Limb (tissue), 2 donors: Measurements from ENCODE around the gene ST8SIA4.
"Not testable (repeated sequence)": the region's sequence is repeated elsewhere in the genome, so short reads cannot be mapped to it uniquely, and the experiment has no call there.

Source experiments
- DNase-seq, 2 donors: peaks; one replicate each; pipeline ENCODE4 v3.0.0-alpha.2; 2016; ENCODE audit errors: extremely low spot score in 2 of 2

Gene ST8SIA4

DNA sequence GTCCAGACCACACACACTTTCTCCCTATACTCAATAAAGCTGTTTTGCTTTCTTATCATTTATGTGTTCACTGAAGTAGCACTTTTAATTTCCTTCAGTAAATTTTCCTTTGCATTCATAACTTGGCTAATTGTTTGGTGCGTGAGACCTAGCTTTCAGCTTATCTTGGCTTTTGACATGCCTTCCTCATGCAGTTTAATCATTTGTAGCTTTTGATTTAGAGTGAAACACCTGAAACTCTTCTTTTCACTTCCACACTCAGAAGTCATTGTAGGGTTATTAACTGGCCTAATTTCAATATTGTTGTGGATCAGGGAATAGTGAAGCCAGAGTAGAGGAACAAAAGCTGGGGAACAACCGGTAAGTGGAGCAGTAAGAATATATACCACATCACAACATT lies 114.7 kb downstream of the ST8SIA4 start:
- DNase-seq, result no peak

DNA sequence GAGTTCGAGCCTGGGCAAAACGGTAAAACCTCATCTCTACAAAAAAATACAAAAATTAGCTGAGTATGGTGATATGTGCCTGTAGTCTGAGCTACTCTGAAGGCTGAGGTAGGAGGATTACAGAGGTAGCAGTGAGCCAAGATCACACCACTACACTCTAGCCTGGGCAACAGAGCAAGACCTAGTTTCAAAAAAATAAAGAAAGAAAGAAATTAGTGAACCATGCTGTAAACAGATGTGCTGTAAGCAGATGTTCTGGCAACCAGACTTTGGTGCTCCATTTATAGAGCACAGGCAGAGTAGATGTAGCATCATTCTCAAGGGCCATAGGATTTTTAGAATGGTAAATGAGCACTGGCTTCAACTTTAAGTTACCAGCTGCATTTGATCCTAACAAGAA lies 115.4 kb downstream of the ST8SIA4 start:
- DNase-seq, result no peak

DNA sequence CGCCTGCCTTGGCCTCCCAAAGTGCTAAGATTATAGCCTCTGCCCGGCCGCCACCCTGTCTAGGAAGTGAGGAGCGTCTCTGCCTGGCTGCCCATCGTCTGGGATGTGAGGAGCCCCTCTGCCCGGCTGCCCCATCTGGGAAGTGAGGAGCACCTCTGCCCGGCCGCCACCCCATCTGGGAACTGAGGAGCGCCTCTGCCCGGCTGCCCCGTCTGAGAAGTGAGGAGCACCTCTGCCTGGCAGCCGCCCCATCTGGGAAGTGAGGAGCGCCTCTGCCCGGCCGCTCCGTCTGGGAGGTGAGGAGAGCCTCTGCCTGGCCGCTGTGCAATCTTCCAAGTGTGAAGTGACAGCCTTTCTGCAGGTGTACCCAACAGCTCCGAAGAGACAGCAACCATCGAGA lies 117.5 kb downstream of the ST8SIA4 start:
- DNase-seq, result not testable (repeated sequence)

DNA sequence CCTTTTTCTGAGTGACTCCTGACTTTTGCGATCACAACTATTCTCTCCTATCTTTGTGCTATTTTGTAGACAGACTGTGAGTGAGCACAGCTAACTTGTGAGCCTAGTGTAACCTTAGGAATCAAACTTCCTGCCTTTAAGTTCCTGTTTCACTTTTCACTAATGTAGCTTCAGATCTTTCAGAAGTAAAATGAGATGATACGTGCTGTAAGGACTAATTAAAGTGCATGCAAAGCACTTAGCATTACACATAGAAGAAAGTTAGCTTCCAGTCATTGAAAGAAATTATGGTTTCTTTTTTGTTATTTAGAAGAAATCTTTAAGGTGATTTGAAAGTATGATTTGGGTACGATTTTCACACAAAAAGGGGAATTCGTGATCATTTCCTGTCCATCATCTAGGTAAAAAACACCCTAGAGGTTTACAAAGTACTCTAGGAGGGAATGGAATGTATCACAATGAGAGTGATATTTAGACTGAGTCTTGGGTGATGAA lies 122.7 kb downstream of the ST8SIA4 start:
- no peak for DNase-seq

DNA sequence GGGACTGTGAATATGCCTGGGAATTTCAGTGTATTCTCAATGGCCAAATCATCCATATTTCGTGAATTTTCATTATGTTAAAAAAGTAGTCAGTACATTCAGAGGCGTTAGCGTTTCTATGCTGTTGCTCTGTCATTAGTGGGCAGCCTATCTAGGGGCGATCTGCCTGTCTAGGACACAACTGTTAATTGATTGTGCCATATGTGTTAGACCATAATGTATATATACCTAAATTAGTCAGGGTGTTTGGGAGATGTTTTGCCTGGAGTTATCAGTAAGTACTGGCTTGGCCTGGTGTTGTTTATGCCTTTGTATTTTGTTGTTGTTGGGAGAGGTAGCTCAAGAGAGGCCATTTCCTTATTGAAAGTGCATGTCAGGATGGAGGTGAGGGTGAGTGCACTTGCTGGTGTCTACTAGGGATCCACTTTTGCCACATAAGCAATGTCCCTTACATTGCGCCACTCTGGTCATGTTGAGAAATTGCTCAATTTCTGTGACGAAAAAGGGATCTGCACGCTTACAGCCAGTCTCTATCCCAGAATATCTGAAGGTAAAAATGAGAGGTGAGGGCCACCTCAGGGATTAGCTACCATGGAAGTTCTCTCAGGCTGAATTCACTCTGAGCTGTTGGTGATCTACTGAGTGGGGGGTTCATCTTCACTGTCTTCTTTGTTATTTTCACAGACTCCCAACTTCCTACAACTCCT lies 123.3 kb downstream of the ST8SIA4 start:
- DNase-seq, result no peak

DNA sequence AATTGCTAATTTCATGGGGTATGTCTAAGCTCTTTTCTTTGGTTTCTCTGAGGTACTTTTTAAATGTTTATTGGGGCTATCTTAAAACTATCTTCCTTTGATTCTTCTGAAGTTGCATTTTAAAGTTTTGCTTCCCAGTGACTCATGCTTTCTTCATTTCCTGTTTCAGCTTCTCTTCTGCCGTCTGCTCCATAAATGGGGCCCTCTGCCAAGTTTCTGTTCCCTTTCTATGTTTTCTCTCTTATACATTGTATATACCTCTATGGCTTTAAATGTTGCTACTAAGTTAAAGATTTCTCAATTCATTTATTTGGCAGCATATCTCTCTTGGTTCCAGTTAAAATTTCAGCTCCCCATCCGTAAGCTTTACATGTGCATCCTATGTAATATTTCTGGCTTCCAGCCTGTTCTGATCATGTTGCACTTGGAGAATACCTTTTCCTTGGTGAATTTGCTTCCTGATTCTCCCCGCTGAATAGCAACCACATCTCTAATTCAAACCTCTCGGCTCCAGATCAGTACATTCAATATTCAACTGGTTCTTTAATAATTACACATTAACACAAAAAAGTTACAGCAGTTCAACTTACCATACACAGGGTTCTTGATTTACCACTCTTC lies 125.3 kb downstream of the ST8SIA4 start:
- DNase-seq, result peak in 1 of 2 donors; percentile 80

DNA sequence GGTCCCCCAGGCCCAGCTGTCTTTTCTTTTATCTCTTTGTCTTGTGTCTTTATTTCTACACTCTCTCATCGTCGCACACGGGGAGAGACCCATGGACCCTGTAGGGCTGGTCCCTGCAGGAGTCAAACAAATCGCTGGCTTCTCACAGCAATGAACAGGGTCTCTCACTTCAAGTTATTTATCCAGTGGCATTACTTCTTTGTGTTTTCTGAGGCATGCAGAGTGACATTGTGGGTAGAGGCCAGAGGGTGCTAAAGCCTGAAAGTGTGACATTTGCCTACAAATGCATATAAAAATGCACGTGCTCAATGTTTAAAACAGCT lies 127.6 kb downstream of the ST8SIA4 start:
- DNase-seq, result no peak

DNA sequence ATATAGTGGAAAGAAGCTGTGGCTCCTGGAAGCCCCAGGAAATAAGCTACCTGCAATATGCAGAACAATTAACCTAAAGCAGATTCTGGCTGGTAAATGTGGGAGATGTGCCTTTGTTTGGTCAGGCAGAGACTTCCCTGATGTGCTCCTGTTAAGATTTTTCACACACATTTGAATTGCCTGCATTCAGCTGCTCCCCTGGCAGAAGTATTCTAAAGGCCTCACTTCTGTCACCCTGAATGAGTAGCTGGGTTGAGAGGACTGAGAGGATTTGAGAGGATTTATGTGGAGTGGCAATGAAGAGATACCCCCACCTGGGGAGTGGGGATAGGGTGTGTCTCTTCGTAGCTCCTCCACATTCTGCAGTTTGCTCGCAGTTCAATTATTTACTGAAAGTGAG lies 130.5 kb downstream of the ST8SIA4 start:
- DNase-seq, result no peak

DNA sequence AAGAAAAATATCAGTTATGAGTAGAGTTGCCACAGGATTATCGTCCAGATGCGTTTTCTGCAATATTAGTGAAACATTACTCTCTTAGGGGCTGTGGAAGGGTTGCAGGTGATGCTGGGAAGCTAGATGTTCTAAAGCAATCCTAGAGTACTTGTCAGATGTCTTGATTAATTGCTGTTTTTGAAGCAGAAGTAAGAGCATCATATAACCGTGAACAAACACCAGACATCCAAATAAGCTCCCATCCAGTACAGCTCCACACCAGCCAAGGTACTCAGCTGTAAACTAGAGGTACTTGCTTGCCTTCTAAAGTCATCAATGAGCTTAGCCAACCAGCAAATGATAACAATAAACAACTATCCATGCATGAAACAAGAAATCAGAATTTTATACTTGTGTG lies 131.1 kb downstream of the ST8SIA4 start:
- no peak for DNase-seq

DNA sequence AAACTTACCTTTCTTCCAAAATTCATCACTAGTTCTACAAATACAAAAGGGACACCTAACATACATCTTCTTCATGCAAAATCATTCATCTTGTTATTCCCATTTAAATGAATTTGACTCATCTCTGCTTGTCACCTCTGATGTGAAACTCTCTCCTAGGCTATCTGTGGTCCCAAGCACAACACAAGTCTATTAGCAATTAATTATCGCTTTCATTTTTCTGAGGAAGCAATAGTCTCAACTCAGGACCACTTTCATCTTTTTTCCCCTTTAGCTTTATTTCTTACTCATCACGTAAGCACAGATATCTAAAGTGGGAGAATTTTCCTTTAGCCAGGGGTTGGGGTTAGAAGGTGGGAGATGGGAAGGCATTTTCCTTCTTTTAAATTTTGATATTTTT lies 131.9 kb downstream of the ST8SIA4 start:
- DNase-seq, result no peak

DNA sequence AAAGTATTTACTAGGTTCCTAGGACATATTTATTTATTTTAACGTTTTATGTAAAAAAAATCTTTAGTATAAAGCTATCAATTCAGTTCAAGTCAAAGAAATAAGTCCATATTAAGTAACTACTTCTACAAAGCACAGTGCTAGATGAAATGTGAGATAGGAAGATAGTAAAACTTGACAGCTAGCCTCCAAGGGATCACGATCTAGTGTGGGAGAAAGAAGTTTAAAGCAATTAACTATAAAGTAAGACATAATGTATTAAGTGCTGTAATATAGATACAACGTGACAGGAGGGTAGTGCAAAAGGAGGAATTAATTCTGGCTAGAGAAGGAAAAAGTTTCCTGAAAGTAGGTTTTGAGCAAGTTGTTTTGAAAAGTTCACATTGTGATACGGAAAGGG lies 134.9 kb downstream of the ST8SIA4 start:
- DNase-seq, result no peak

DNA sequence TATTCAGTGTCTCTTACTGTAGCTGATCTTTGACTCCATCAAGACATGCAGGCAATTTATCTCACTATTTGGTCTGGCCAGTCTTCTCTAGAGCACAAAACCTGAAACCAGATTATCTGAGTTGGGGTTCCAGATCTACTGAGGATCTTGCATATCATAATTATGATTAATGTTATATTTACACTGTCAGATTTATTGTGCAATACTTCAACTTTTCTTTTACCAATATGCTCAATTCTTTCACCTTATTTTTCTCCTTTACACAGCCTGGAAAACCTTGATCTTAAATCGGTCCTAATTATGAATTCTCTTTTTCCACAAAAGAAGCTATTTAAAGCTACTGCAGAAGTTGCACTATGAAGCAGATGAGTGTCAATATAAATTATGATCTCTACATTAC lies 140.1 kb downstream of the ST8SIA4 start:
- no peak for DNase-seq

DNA sequence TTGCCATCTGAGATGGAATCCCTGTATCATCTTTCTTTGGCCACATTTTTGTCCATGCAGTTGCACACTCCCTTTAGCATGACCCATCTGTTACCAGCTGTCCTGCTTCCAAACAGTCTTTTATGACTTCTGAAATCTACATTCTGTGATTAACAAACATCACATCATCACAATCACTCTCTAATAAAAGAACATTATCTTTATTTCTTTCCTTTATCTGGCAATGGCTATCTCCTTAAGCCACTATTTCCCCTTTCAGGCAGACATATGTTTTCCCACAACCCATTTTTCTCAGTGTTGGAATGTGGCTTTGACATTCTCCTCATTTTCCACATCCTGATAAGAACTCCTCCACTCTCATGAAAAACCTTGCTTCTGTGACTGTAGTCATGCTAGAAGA lies 141.0 kb downstream of the ST8SIA4 start:
- no peak for DNase-seq

DNA sequence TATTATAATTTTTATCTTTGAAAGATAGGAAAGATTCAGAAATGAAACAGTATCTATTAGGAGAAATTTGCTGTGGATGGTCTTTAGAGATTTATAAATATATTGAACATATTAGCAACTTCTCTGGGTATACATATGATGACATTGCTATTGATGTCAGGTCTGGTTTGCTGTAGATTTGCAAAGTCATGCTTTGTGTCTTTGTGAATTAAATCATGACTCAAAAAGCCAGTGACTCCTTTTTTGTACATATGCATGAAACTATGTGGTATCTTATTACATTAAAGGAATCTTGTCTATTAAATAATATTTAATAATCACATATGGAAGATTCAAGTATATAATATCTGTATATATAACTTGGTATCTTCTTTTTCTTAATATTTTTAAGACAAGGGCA lies 141.9 kb downstream of the ST8SIA4 start:
- no peak for DNase-seq

DNA sequence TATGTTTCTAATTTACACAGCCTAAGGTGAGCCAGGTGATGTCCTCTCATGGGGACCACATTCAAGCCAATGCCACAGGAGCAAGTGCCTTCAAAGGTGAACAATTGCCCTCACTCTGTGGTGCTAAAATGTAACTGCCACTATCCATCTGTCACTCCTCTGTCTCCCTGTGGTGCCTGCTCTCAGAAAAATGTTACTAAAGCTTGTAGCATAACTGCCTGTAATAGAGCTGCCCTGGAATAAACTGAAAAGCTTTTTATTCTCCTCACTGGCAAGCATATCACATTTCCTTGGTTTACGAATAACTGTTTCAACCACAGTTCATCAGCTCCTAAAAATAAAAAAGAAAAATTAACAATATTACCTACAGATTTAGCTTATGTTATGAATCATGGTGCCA lies 142.4 kb downstream of the ST8SIA4 start:
- no peak for DNase-seq

DNA sequence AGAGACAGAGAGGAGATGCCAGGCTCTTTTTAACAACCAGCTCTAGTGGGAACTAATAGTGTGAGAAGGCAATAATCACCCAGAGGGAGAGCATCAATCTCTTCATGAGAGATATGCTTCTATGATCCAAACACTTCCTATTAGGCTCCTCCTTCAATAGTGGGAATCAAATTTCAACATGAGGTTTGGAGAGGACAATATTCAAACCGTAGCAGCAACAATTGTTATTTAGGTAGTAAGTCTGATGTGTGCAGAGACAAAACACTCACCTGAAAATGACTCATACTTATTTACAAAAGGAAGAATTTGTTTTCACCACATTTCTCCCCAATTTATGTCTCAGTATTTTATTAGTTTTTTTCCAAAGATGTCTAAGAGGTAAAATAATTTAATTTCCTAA lies 144.3 kb downstream of the ST8SIA4 start:
- DNase-seq, result no peak

DNA sequence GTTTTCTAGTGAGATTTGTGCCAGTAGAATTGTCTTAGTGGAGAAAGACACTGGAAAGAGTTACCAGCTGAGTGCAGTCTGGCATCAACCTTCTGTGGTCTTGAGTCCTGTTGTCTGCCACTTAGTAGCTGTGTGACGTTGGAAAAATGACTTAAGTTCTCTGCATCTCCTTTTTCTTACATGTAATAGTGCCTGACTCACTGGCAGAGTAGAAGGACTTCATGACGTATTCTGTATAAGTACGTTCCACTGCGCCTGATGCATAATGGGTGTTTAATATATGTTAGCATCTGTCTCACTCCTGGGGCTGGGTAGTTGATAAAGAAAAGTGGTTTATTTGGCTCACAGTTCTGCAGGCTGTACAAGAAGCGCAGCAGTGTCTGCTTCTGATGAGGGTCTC lies 144.8 kb downstream of the ST8SIA4 start:
- DNase-seq, result no peak

DNA sequence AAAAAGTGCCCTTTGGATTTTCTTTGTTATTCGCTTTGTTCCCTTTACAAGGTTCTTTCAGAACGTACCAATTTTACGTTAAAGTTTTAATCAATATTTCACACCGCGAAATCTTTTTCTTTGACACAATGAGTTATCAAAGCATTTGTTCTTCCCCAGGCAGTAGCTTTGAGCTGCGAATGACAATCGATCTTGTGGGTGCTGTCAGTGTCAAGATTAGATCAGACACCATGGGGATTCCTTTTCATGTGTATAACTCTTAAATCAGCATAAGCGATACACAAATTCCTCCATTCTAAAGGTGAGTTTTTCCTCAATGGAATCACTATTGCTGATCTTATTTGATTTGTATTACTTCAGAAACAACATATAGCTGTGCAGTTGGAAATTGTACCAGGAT lies 145.5 kb downstream of the ST8SIA4 start:
- DNase-seq, result no peak
